HG03135 (cell line): ENCODE results near the gene CCDC134.

Experiments
- ATAC-seq: cut with Tn5 transposase; IDR thresholded peaks from one replicate; pipeline ENCODE4 v1.9.1; 2021; ENCODE audit warnings: mild to moderate bottlenecking, moderate library complexity; ENCODE audit not compliant: unreplicated experiment

CCDC134 gene

GRCh38 chr22:41875531-41876270 is 75.2 kb downstream of the CCDC134 start:
- ATAC-seq: no peak
